ENCODE measurements around the gene TSPYL1.

Gene TSPYL1

DNA sequence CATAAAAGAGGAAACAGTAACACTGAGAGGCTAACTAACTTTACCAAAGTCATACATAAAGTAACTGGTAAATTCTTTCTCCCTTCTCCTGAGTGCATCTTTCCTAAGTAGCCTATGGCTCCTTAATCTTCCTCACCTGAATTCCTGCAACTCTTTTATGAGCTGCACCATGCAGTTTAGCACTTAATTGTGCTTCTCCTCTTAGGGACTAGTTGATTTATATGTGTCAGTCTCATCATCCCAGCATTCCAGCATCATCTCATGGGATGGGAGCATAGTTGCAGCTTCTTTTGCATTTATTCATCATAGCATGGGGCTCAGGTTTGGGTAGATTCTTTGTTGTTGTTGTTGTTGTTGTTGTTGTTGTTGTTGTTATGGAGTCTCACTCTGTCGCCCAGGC, 3.5 kb upstream of the TSPYL1 start:
- H3K9ac ChIP-seq (ENCODE audit: low read depth in 1 of 2, low read length in 2 of 2) = no peak overlapping the region
- H3K36me3 ChIP-seq (ENCODE audit: control insufficient read depth in 2 of 2, insufficient read depth in 2 of 2, low read length in 2 of 2) = peaks cover under 1% of the 10 kb centered on the region in 2 donors
- H3K9me3 ChIP-seq (ENCODE audit: control insufficient read depth in 2 of 2, low read length in 2 of 2) = no peaks in the 10 kb centered on the region
- no peak overlapping the region for H3K4me3 ChIP-seq (ENCODE audit: low read length in 2 of 2)
- no peak overlapping the region for H3K27ac ChIP-seq (ENCODE audit: low read depth in 2 of 2, low read length in 2 of 2)
- no peaks in the 10 kb centered on the region for H3K27me3 ChIP-seq (ENCODE audit: control insufficient read depth in 2 of 2, insufficient read depth in 2 of 2, low read length in 2 of 2)
- H3K4me1 ChIP-seq (ENCODE audit: control insufficient read depth in 2 of 2, insufficient read depth in 2 of 2, low read length in 2 of 2) = peaks cover 5 to 13% of the 10 kb centered on the region in 2 donors

DNA sequence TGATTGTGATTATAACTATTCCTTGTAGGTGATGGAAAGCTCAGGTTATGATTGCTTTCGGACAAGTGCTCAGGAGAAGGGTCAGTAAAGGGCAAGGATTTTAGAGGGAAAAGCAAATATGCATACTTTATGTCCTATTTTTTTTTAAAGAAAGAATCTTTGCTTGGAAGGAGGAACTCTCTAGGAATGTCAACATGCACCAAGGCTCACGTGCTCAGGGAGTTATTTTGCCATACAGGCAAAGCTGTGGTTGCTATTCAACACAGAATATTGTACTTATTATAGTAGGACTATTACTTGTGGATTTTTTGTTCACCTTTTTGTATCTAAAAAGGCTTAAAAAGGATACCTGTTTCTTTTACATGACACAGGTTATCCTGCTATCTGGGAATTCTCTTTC, 3.0 kb upstream of the TSPYL1 start:
- Histone ChIP-seq H3K4me1 (ENCODE audit: control insufficient read depth in 2 of 2, insufficient read depth in 2 of 2, low read length in 2 of 2) (peaks cover 9 to 18% of the 10 kb centered on the region in 2 donors), H3K27me3 (ENCODE audit: control insufficient read depth in 2 of 2, insufficient read depth in 2 of 2, low read length in 2 of 2) (no peaks in the 10 kb centered on the region), H3K9me3 (ENCODE audit: control insufficient read depth in 2 of 2, low read length in 2 of 2) (no peaks in the 10 kb centered on the region), H3K9ac (ENCODE audit: low read depth in 1 of 2, low read length in 2 of 2) (no peak overlapping the region), H3K36me3 (ENCODE audit: control insufficient read depth in 2 of 2, insufficient read depth in 2 of 2, low read length in 2 of 2) (peaks cover 2 to 3% of the 10 kb centered on the region in 2 donors), H3K27ac (ENCODE audit: low read depth in 2 of 2, low read length in 2 of 2) (no peak overlapping the region), H3K4me3 (ENCODE audit: low read length in 2 of 2) (no peak overlapping the region)

DNA sequence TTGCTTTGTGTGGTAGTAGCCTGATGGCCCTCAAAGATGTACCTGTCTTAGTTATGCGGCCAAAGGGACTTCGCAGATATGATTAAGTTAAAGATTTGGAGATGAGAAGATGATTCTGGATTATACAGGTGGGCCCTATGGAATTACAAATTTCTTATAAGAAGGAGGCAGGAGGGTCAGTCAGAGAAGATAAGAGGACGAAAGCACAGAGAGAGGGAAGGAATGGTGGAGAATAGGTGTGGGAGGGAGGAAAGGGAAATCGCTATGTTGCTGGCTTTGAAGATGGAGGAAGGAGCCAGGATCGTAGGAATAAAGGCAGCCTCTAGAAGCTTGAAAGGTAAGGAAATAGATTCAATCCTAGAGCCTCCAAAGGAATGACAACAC, 1.2 kb upstream of the TSPYL1 start:
- Histone ChIP-seq H3K4me1 (ENCODE audit: control insufficient read depth in 2 of 2, insufficient read depth in 2 of 2, low read length in 2 of 2) (peaks cover 15 to 26% of the 10 kb centered on the region in 2 donors), H3K36me3 (ENCODE audit: control insufficient read depth in 2 of 2, insufficient read depth in 2 of 2, low read length in 2 of 2) (peaks cover 2 to 3% of the 10 kb centered on the region in 2 donors), H3K9me3 (ENCODE audit: control insufficient read depth in 2 of 2, low read length in 2 of 2) (no peaks in the 10 kb centered on the region), H3K9ac (ENCODE audit: low read depth in 1 of 2, low read length in 2 of 2) (no peak overlapping the region), H3K4me3 (ENCODE audit: low read length in 2 of 2) (peak overlapping the region in 1 of 2 donors; percentile 98), H3K27ac (ENCODE audit: low read depth in 2 of 2, low read length in 2 of 2) (no peak overlapping the region), H3K27me3 (ENCODE audit: control insufficient read depth in 2 of 2, insufficient read depth in 2 of 2, low read length in 2 of 2) (no peaks in the 10 kb centered on the region)

DNA sequence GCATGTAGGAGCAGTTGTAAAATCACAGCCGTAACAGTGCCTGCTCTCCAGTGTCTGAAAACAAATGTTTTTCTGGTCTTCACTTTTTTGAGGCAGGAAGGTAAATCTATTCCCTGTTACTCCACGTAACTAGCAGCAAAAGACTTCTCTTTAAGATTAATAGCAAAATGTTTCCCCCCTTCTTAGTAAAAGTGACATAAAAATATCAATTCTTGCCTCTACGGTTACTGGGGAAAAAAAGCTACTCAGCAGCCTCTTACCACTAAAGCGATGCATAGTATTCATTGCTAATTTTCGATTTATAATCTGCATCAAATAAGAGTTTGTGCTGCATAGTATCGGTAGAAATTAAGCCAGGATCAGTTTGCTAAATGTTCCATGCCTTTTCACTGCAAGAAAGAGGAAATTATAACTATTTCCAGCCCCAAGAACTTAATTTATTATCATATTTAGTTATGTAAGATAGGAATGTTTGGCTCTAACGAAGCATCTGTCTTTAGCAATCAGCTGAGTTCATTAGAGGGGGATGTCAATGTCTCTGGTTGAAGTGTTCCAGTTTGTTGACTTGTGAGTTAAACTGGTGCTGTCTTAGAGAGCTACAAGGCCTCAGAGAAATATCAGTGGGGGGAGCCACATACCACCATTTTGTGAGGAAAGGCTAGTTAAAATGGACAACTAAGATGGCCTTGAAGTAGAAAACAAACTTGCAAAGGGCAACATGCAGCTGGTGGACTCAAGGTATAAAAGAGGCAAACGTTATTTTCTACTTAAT, 617 bp upstream of the TSPYL1 start:
- Histone ChIP-seq H3K4me1 (ENCODE audit: control insufficient read depth in 2 of 2, insufficient read depth in 2 of 2, low read length in 2 of 2) (peaks cover 15 to 26% of the 10 kb centered on the region in 2 donors), H3K9ac (ENCODE audit: low read depth in 1 of 2, low read length in 2 of 2) (peak overlapping the region; percentile 97 to 99), H3K36me3 (ENCODE audit: control insufficient read depth in 2 of 2, insufficient read depth in 2 of 2, low read length in 2 of 2) (peaks cover 2 to 3% of the 10 kb centered on the region in 2 donors), H3K27ac (ENCODE audit: low read depth in 2 of 2, low read length in 2 of 2) (peak overlapping the region; percentile 99), H3K4me3 (ENCODE audit: low read length in 2 of 2) (peak overlapping the region; percentile 98 to 99), H3K27me3 (ENCODE audit: control insufficient read depth in 2 of 2, insufficient read depth in 2 of 2, low read length in 2 of 2) (no peaks in the 10 kb centered on the region), H3K9me3 (ENCODE audit: control insufficient read depth in 2 of 2, low read length in 2 of 2) (no peaks in the 10 kb centered on the region)

DNA sequence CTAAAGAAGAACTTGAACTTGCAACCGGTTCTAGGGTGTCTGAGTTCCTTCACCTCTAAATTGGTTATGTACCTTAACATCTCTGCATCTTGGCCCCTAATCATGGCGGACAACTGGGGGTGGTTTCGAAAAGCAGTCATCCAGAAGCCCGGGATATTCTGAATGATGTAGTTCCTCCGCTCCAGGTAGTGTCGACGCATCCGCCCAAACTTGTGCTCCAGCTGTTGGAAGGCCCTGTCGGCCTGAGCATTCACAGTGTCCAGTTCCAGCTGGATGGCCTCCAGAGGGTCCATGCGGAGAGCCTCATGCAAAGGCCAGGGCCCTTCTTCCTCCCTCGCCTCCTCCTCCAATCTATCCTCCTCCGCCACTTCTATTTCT, 887 bp downstream of the TSPYL1 start:
- Histone ChIP-seq H3K4me3 (ENCODE audit: low read length in 2 of 2) (peak overlapping the region; percentile 98 to 99), H3K36me3 (ENCODE audit: control insufficient read depth in 2 of 2, insufficient read depth in 2 of 2, low read length in 2 of 2) (peaks cover 2 to 3% of the 10 kb centered on the region in 2 donors), H3K9ac (ENCODE audit: low read depth in 1 of 2, low read length in 2 of 2) (peak overlapping the region; percentile 97 to 99), H3K27ac (ENCODE audit: low read depth in 2 of 2, low read length in 2 of 2) (peak overlapping the region; percentile 99), H3K27me3 (ENCODE audit: control insufficient read depth in 2 of 2, insufficient read depth in 2 of 2, low read length in 2 of 2) (no peaks in the 10 kb centered on the region), H3K9me3 (ENCODE audit: control insufficient read depth in 2 of 2, low read length in 2 of 2) (no peaks in the 10 kb centered on the region), H3K4me1 (ENCODE audit: control insufficient read depth in 2 of 2, insufficient read depth in 2 of 2, low read length in 2 of 2) (peaks cover 15 to 26% of the 10 kb centered on the region in 2 donors)

DNA sequence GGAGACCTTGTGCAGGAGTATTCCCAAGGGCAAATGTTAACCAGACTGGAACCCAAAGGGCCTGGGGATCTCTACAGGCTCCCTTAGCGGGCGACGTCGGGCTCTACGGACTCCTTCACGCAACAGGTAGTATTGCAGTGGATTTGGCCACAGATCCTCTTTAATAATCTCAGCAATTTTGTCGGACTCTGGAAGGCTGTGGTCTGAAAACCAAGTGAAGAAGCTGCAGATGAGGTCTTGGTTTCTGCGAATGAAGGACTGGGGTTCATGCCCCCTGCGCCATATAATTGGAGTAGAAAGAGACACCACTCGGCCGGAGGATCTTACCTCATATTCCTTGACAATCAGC, 1.3 kb downstream of the TSPYL1 start:
- Histone ChIP-seq H3K4me3 (ENCODE audit: low read length in 2 of 2) (peak overlapping the region; percentile 98 to 99), H3K27me3 (ENCODE audit: control insufficient read depth in 2 of 2, insufficient read depth in 2 of 2, low read length in 2 of 2) (no peaks in the 10 kb centered on the region), H3K36me3 (ENCODE audit: control insufficient read depth in 2 of 2, insufficient read depth in 2 of 2, low read length in 2 of 2) (peaks cover 3 to 4% of the 10 kb centered on the region in 2 donors), H3K9me3 (ENCODE audit: control insufficient read depth in 2 of 2, low read length in 2 of 2) (no peaks in the 10 kb centered on the region), H3K9ac (ENCODE audit: low read depth in 1 of 2, low read length in 2 of 2) (peak overlapping the region; percentile 97 to 99), H3K27ac (ENCODE audit: low read depth in 2 of 2, low read length in 2 of 2) (peak overlapping the region; percentile 99), H3K4me1 (ENCODE audit: control insufficient read depth in 2 of 2, insufficient read depth in 2 of 2, low read length in 2 of 2) (peaks cover 15 to 26% of the 10 kb centered on the region in 2 donors)

DNA sequence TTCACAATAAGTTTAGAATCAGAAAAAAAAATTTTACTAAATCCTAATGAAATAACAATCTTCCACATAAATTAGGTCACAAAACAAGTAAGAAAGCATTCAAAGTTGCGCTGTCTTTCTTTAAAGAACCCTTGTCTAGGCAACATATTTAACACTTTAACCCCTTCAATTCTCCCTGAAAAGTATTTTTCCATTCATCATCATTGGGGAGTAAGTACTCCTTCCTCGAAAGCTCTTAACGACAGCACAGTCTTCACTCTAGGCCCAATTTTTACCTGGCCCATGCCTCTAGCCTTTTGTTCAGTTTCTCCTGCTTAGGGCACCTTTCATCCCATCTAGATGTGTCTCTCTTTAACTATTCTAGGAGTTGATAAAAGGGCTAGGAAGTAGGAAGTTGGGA, 2.6 kb downstream of the TSPYL1 start:
- Histone ChIP-seq H3K9me3 (ENCODE audit: control insufficient read depth in 2 of 2, low read length in 2 of 2) (no peaks in the 10 kb centered on the region), H3K27me3 (ENCODE audit: control insufficient read depth in 2 of 2, insufficient read depth in 2 of 2, low read length in 2 of 2) (no peaks in the 10 kb centered on the region), H3K27ac (ENCODE audit: low read depth in 2 of 2, low read length in 2 of 2) (no peak overlapping the region), H3K4me3 (ENCODE audit: low read length in 2 of 2) (peak overlapping the region; percentile 61 to 62), H3K4me1 (ENCODE audit: control insufficient read depth in 2 of 2, insufficient read depth in 2 of 2, low read length in 2 of 2) (peaks cover 15 to 26% of the 10 kb centered on the region in 2 donors), H3K36me3 (ENCODE audit: control insufficient read depth in 2 of 2, insufficient read depth in 2 of 2, low read length in 2 of 2) (peaks cover 3 to 7% of the 10 kb centered on the region in 2 donors), H3K9ac (ENCODE audit: low read depth in 1 of 2, low read length in 2 of 2) (peak overlapping the region in 1 of 2 donors; percentile 29)

DNA sequence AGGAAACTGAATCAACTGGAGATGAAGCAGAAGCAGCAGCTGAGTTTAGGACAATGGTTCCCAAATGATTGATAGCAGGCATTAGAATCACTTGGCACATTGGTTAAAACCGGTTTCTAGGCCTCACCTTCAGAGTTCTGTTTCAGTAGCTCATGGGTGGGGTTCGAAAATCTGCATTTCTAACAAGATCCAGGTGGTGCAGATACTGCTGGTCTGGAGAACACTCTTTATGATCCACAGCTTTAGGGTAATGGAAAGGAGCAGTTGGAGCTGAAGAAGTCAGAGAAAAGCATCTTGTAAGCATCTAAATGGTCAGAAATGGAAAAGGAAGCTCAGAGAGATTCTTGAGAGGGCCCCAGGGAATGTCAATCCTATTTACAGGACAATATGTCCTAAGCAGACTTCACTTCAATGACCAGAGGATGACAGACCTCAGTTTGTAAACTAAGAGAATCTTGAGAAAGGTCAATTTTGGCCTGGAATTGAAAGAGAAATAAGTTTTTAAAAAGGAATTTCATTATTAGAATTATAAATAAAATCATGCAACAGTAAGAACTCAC, 8.5 kb downstream of the TSPYL1 start:
- Histone ChIP-seq H3K36me3 (ENCODE audit: control insufficient read depth in 2 of 2, insufficient read depth in 2 of 2, low read length in 2 of 2) (peaks cover 11 to 12% of the 10 kb centered on the region in 2 donors), H3K27ac (ENCODE audit: low read depth in 2 of 2, low read length in 2 of 2) (no peak overlapping the region)

DNA sequence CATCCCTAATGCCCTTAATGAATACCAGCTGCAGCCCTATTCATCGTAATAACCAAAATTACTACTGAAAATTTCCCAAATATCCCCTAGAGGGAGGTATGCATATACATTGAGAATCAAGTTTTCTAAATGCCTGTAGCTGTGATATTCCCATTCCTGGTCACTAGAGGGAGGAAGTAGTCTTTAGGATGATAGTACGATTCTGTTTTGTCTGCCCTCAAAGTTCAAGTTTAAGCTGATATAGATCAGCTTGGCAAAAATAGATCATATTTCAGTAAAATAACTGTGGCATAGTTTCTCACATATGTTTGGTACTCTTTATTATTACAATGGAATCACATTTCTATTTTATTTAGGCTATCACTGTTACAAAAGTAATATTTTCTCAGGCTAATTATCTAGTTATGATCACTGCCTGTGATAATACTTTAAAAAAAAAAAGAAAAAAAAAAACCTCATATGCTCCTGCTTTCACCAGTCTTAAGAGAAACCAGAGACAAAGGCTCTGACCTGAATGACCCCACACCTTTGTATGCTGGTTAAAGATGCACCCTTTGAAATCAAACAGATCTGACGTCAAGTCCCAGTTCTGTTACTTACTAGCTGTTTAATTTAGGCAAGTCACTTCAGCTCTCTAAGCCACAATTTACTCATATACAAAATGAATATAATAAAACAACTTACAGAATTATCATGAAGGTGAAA, 11.0 kb downstream of the TSPYL1 start:
- H3K9ac ChIP-seq (ENCODE audit: low read depth in 1 of 2, low read length in 2 of 2) = no peak overlapping the region
- H3K36me3 ChIP-seq (ENCODE audit: control insufficient read depth in 2 of 2, insufficient read depth in 2 of 2, low read length in 2 of 2) = peaks cover 17% of the 10 kb centered on the region in 2 donors
- H3K4me1 ChIP-seq (ENCODE audit: control insufficient read depth in 2 of 2, insufficient read depth in 2 of 2, low read length in 2 of 2) = no peaks in the 10 kb centered on the region
- no peak overlapping the region for H3K4me3 ChIP-seq (ENCODE audit: low read length in 2 of 2)
- H3K27ac ChIP-seq (ENCODE audit: low read depth in 2 of 2, low read length in 2 of 2) = no peak overlapping the region
- H3K9me3 ChIP-seq (ENCODE audit: control insufficient read depth in 2 of 2, low read length in 2 of 2) = no peaks in the 10 kb centered on the region
- H3K27me3 ChIP-seq (ENCODE audit: control insufficient read depth in 2 of 2, insufficient read depth in 2 of 2, low read length in 2 of 2) = no peaks in the 10 kb centered on the region

More for the DNA sequence above, 8.5 kb downstream of the TSPYL1 start:
- Histone ChIP-seq H3K4me3 (ENCODE audit: low read length in 2 of 2) (no peak overlapping the region), H3K9me3 (ENCODE audit: control insufficient read depth in 2 of 2, low read length in 2 of 2) (no peaks in the 10 kb centered on the region), H3K4me1 (ENCODE audit: control insufficient read depth in 2 of 2, insufficient read depth in 2 of 2, low read length in 2 of 2) (peaks cover 0 to under 1% of the 10 kb centered on the region in 2 donors), H3K9ac (ENCODE audit: low read depth in 1 of 2, low read length in 2 of 2) (no peak overlapping the region), H3K27me3 (ENCODE audit: control insufficient read depth in 2 of 2, insufficient read depth in 2 of 2, low read length in 2 of 2) (no peaks in the 10 kb centered on the region)

Measured in mucosa of rectum (tissue), 2 donors.